Body of pancreas (tissue), 4 donors: ENCODE results near the gene SOX3. TPM values are rescaled to one million over a fixed set of nuclear protein-coding genes. Genes with fewer than 3 reads are reported as not detected.

Source experiments
- ATAC-seq: fragments of 150-250 bp; one replicate; pipeline ENCODE4 v1.9.1; 2016
- DNase-seq, 4 donors: peaks; one replicate each; pipeline ENCODE4 v3.0.0-alpha.2; 2019
- H3K27ac ChIP-seq, 4 donors: fragments of 200-600 bp; sonication (generic); 1 replicate in 3 of 4; 2 replicates in 1 of 4; pipeline versions ENCODE4 v1.5.1 to v1.6.1; 2016 to 2019; ENCODE audit warnings: mild to moderate bottlenecking in 1 of 4, mixed read lengths in 1 of 4, moderate library complexity in 1 of 4
- H3K27me3 ChIP-seq, 2 donors: fragments of 200-600 bp; sonication (generic); one replicate each; pipeline ENCODE4 v1.6.0; 2016; ENCODE audit warnings: mild to moderate bottlenecking in 1 of 2
- H3K36me3 ChIP-seq, 2 donors: fragments of 200-600 bp; sonication (generic); replicated peaks in 1 of 2; 2 replicates each; pipeline ENCODE4 v1.5.1; 2016; ENCODE audit warnings: low read depth in 2 of 2; ENCODE audit not compliant: insufficient read depth in 1 of 2
- H3K4me1 ChIP-seq: fragments of 200-600 bp; sonication (generic); one replicate; pipeline ENCODE4 v1.6.0; 2016
- H3K4me3 ChIP-seq, 2 donors: fragments of 200-600 bp; sonication (generic); 1 replicate in 1 of 2; 2 replicates in 1 of 2; pipeline ENCODE4 v1.5.1; 2016 to 2019
- H3K9me3 ChIP-seq, 3 donors: fragments of 200-600 bp; sonication (generic); 1 replicate in 2 of 3; 2 replicates in 1 of 3; pipeline ENCODE4 v1.5.1; 2016
- POLR2A ChIP-seq, 3 donors: fragments of 450-650 bp; IDR thresholded peaks; one replicate each; pipeline ENCODE4 v1.6.1; 2016; ENCODE audit warnings: antibody characterized with exemption in 3 of 3, mild to moderate bottlenecking in 2 of 3
- WGBS, 2 donors: methylation state at CpG; one replicate each; pipeline ENCODE4 v1.1.5; 2017; 5-methylcytosine and 5-hydroxymethylcytosine counted together
- intact Hi-C: fragments of 100-400 bp; cut with DNase I; formaldehyde crosslinking; loops from one replicate; pipeline ENCODE4 v1.15.1; 2023
- total RNA-seq, 2 donors: library from RNA; depleted of rRNA; stranded (reverse); fragments of >200 nt; gene quantifications; one replicate each; pipeline ENCODE4 v1.1.0, GENCODE V29; 2016
- TF ChIP-seq, protein P1 (sequence below), 7 experiments: fragments of 450-650 bp in 4 of 7; fragments of 200-600 bp in 3 of 7; sonication (generic) in 3 of 7; IDR thresholded peaks; one replicate each; pipeline ENCODE4 v1.5.1; 2016 to 2019; ENCODE audit warnings: antibody characterized with exemption in 7 of 7

Gene SOX3
- total RNA-seq, 2 donors from 2014 or later, result not detected

DNA sequence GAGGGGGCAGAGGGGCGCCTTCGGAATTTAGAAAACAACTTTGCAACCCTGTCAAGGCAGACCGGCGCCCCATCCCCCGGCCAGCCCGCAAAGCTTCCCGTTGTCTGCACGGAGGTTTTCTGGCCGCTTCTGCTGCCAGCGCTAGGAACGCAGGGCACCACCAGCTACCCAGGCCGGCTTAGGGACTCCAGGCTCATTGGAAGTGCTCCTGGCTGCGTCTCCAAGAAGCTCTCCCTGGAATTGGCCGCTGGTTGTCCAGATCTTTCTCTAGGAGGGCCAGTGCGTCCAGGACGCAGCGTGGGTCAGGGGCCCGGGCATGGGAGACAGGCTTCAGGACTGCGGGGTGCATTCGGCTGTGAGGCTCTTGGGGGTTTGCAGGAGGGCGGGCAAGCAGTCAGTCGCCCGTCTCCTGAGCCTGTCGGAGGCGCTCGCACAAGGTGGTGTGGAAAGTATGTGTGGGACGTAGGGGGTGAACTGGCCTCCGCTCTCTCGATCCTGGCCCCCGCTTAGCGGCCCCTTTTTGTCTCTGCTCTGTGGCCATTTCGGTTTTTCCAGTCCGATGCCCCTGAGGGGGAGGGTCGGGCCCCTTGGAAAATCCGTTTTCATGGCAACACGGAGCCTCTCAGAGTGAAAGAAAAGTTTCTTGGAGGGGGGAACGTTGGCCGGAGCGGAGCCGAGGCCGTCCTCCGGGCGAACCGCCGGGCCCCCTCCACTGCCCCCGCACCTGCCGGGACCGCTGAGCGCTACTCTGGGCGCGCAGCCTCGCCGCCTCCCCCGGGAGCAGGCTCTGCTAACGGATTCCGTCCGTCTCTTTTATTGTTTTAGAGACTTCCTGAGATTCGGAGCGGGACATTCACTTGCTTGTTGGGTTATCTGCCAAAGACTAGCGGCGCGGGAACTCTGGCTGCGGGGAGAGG lies 810 bp upstream of the SOX3 start:
- 3 to 5% methylated on average over 8 to 61 of the region's 63 CpGs for WGBS, 2 donors
- Histone ChIP-seq H3K4me1 (peaks cover 26% of the 10 kb centered on the region), H3K9me3 (no peaks in the 10 kb centered on the region), H3K4me3 (no peak overlapping the region), H3K27ac (no peak overlapping the region), H3K36me3 (no peaks in the 10 kb centered on the region), H3K27me3 (peaks cover 0 to 15% of the 10 kb centered on the region in 2 donors)
- intact Hi-C loops, result no loop called here
- DNase-seq, result no peak
- ATAC-seq, result no peak
- TF ChIP-seq POLR2A (IDR thresholded peaks at IDR 0.05), result no peak
- TF ChIP-seq, protein P1, sequence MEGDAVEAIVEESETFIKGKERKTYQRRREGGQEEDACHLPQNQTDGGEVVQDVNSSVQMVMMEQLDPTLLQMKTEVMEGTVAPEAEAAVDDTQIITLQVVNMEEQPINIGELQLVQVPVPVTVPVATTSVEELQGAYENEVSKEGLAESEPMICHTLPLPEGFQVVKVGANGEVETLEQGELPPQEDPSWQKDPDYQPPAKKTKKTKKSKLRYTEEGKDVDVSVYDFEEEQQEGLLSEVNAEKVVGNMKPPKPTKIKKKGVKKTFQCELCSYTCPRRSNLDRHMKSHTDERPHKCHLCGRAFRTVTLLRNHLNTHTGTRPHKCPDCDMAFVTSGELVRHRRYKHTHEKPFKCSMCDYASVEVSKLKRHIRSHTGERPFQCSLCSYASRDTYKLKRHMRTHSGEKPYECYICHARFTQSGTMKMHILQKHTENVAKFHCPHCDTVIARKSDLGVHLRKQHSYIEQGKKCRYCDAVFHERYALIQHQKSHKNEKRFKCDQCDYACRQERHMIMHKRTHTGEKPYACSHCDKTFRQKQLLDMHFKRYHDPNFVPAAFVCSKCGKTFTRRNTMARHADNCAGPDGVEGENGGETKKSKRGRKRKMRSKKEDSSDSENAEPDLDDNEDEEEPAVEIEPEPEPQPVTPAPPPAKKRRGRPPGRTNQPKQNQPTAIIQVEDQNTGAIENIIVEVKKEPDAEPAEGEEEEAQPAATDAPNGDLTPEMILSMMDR (IDR thresholded peaks at IDR 0.05), result no peak

DNA sequence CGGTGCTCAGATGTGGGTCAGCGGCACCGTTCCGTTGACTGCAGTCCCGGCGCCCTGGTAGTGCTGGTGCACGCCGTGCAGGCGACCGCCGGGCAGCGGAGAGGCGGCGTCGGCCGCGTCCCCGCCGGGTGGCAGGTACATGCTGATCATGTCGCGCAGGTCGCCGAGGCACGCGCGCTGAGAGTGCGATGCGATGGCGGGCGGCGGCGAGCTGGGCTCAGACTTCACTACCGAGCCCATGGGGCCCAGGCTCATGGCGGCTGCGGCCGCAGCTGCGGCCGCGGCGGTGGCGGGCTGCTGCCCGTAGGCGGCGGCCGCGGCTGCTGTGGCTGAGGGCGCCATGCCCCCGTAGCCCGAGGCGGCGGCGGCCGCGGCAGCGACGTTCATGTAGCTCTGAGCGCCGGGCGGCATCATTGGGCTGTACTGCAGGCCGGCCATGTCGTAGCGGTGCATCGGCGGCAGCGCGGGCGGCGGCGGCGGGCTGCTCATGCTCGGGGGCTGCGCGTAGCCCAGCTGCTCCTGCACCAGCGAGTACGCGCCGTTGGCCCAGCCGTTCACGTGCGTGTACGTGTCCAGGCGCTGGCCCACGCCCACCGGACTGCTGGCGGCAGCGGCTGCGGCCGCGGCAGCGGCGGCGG lies 1.0 kb downstream of the SOX3 start:
- no peak overlapping the region for H3K27ac ChIP-seq
- 3% methylated on average over 6 of the region's 92 CpGs; no CpG with 5 or more reads in 1 of the 2 donors for WGBS, 2 donors
- ATAC-seq (peak; percentile 38), DNase-seq (peak in 3 of 4 donors; percentile 3 to 36 (median 12))
- intact Hi-C loops, result no loop called here
- H3K9me3 ChIP-seq, result no peaks in the 10 kb centered on the region
- no peaks in the 10 kb centered on the region for H3K36me3 ChIP-seq
- TF ChIP-seq, protein P1 (IDR thresholded peaks at IDR 0.05), result peak in 2 of 7 experiments; percentile 14 to 21
- no peak for TF ChIP-seq POLR2A (IDR thresholded peaks at IDR 0.05)
- peaks cover 0 to 15% of the 10 kb centered on the region in 2 donors for H3K27me3 ChIP-seq
- H3K4me3 ChIP-seq, result no peak overlapping the region
- peaks cover 26% of the 10 kb centered on the region for H3K4me1 ChIP-seq

DNA sequence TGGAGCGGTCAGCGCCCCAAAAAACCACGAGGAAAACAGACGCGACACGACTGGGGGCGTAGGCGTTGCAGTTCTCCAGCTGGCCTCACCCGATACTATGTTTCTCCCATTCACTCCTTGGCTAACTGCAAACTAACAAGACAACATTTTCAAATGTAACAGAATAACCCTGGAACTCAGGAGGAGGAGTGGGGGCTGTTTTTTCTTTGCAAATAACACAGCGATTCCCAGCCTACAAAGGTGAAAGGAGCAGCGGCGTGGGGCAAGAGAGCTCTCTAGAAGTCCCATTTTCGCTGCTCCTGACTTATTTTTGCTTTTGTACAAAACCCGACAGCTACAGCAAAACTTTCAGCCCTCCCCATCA lies 1.6 kb downstream of the SOX3 start:
- no peak for TF ChIP-seq POLR2A (IDR thresholded peaks at IDR 0.05)
- TF ChIP-seq, protein P1 (IDR thresholded peaks at IDR 0.05), result no peak
- DNase-seq (no peak), ATAC-seq (no peak)
- 4 to 7% methylated on average over 6 to 14 of the region's 14 CpGs for WGBS, 2 donors
- Histone ChIP-seq H3K4me3 (no peak overlapping the region), H3K36me3 (no peaks in the 10 kb centered on the region), H3K27ac (no peak overlapping the region), H3K4me1 (peaks cover 26% of the 10 kb centered on the region), H3K27me3 (peaks cover 0 to 15% of the 10 kb centered on the region in 2 donors), H3K9me3 (no peaks in the 10 kb centered on the region)
- intact Hi-C loops, result no loop called here

DNA sequence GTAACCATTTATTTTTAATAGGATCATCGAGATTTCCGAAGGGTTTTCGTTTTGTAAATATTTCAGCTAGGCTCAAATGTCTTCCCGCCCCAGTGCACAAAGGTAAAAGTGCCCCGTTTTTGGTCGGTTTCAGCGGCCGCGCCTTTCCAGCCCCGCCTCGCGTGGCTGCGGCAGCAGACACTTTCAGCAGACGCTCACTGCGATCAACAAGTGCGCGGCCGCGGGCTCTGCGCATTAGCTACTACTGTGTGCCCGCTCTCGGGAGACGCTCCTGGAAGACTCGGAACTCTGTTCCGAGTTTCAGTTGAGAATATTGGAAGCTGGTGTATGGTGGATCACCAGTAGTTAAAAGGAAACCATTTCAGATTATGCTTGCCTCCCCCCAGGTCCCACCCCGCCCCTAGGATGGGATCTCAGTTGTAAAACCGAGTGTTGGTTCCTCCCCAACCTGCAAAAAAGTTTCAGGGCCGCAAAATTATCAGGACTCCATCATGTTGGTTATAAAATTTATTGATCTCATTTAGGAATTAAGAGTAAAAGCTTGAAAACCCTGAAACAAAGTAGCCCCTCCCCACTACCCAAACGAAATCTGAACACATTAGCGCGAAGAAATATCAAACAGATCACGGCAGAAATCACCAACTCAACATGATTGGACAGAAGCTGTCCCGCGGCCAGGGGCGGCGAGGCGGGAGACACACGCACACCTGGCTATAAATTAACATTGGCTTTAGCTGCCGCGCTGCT lies 2.2 kb downstream of the SOX3 start:
- intact Hi-C loops, result no loop called here
- Histone ChIP-seq H3K27me3 (peaks cover 0 to 15% of the 10 kb centered on the region in 2 donors), H3K27ac (no peak overlapping the region), H3K4me3 (no peak overlapping the region), H3K9me3 (no peaks in the 10 kb centered on the region), H3K36me3 (no peaks in the 10 kb centered on the region), H3K4me1 (peaks cover 26% of the 10 kb centered on the region)
- TF ChIP-seq, protein P1 (IDR thresholded peaks at IDR 0.05), result no peak
- TF ChIP-seq POLR2A (IDR thresholded peaks at IDR 0.05), result no peak
- no peak for ATAC-seq
- no peak for DNase-seq
- WGBS, 2 donors, result 1 to 11% methylated on average over 16 to 33 of the region's 40 CpGs
